OCI-LY1 (cell line): ENCODE measurements around the gene KCTD5.

ENCODE experiments used
- CTCF ChIP-seq: fragments of 200-600 bp; sonication (generic), shearing (Covaris generic); IDR thresholded peaks from 2 replicates; pipeline ENCODE4 v1.5.1; 2017; ENCODE audit warnings: mild to moderate bottlenecking, antibody characterized with exemption, low read length, moderate library complexity, mixed read lengths
- EZH2 ChIP-seq: fragments of 200-600 bp; sonication (generic), shearing (Covaris generic); IDR thresholded peaks from 2 replicates; pipeline ENCODE4 v1.8.0; 2017; ENCODE audit warnings: borderline replicate concordance, mixed run types, mild to moderate bottlenecking, antibody characterized with exemption, low read length, moderate library complexity, mixed read lengths

- TF ChIP-seq CTCF (no peak), EZH2 (no peak)
Measured at GRCh38 chr16:2756288-2757015, 74.1 kb downstream of the KCTD5 start.
